Measurements from ENCODE around the gene RAPGEF1.

DNA sequence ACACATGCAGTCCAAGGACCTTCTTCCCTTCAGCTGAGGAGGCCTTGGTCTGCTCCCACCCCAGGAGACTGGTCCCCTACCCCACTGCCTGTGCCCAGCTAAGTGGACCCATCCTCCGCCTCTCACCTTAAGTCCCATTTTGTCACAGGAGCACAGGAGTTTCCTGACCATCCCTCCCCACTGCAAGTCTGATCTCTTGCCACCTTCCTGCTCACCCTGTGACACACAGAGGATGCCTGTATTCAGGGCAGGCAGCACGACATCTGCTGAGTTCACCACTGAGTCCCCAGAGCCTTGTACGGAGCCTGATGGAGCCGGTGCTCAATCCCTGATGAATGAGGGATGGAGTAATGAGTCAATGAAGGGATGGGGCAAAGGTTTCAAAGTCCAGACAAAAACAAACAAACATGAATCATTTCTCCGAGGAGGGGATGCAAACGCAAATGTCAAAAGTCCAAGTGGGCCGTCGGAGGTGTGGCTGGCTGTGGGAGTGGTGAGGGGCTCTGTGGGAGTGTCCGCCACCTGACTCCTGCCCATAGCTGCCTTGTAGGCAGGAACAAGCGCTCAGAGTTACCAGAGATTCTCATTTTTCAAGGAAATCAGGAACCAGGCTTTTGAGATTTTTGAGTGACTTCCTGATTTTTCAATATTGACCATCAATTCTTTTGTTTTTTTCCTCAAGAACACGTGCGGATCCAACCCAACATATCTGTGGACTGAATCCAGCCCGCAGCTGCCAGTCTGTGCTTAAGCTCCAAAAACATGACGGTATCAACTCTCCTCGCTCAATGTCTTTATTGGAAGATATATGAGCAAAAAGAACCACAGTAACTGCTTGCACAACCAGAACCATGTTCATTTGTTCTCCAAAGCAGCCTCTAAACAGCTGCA lies 4.4 kb downstream of the RAPGEF1 start:
- TF ChIP-seq FOXP2 (optimal IDR thresholded peaks at IDR 0.05; ENCODE audit: borderline replicate concordance, extremely low read depth, extremely low read length, insufficient read depth) (no peak), SIN3A (IDR thresholded peaks at IDR 0.05; ENCODE audit: borderline replicate concordance, insufficient read depth, low read length) (peak; percentile 63; the same call in 1 of the 2 replicates), POLR2AphosphoS5 (IDR thresholded peaks at IDR 0.05; ENCODE audit: low read depth, low read length) (no peak), TAF1 (IDR thresholded peaks at IDR 0.05; ENCODE audit: borderline replicate concordance, insufficient read depth, low read length) (peak; percentile 37; the same call in 1 of the 2 replicates)
- TF ChIP-seq, protein P1, sequence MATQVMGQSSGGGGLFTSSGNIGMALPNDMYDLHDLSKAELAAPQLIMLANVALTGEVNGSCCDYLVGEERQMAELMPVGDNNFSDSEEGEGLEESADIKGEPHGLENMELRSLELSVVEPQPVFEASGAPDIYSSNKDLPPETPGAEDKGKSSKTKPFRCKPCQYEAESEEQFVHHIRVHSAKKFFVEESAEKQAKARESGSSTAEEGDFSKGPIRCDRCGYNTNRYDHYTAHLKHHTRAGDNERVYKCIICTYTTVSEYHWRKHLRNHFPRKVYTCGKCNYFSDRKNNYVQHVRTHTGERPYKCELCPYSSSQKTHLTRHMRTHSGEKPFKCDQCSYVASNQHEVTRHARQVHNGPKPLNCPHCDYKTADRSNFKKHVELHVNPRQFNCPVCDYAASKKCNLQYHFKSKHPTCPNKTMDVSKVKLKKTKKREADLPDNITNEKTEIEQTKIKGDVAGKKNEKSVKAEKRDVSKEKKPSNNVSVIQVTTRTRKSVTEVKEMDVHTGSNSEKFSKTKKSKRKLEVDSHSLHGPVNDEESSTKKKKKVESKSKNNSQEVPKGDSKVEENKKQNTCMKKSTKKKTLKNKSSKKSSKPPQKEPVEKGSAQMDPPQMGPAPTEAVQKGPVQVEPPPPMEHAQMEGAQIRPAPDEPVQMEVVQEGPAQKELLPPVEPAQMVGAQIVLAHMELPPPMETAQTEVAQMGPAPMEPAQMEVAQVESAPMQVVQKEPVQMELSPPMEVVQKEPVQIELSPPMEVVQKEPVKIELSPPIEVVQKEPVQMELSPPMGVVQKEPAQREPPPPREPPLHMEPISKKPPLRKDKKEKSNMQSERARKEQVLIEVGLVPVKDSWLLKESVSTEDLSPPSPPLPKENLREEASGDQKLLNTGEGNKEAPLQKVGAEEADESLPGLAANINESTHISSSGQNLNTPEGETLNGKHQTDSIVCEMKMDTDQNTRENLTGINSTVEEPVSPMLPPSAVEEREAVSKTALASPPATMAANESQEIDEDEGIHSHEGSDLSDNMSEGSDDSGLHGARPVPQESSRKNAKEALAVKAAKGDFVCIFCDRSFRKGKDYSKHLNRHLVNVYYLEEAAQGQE (IDR thresholded peaks at IDR 0.05; ENCODE audit: insufficient read depth in 1 of 2, low read depth in 2 of 2, low read length in 2 of 2): no peak
